HepG2 (cell line): ENCODE results near the gene CCDC3.

Experiments used
- ARID2 ChIP-seq: sonication (generic); formaldehyde crosslinking; IDR thresholded peaks from 2 replicates; pipeline ENCODE4 v1.8.1; 2022; ENCODE audit warnings: mild to moderate bottlenecking, missing genetic modification reagents, borderline replicate concordance
- CEBPB ChIP-seq: IDR thresholded peaks from 2 replicates; pipeline ENCODE4 v1.6.1; 2011; ENCODE audit warnings: low read depth, low read length, improper control_type of control experiment, borderline replicate concordance
- JUND ChIP-seq: sonication (generic); formaldehyde crosslinking; IDR thresholded peaks from 2 replicates; pipeline ENCODE4 v1.8.0; 2022; ENCODE audit warnings: mild to moderate bottlenecking, missing genetic modification reagents
- TCF7 ChIP-seq: sonication (generic); IDR thresholded peaks from 2 replicates; pipeline ENCODE4 v1.6.1; 2016; ENCODE audit warnings: antibody characterized with exemption, low read depth
- ZBED4 ChIP-seq: sonication (generic); formaldehyde crosslinking; IDR thresholded peaks from 2 replicates; pipeline ENCODE4 v1.4.0; 2020; ENCODE audit warnings: missing genetic modification reagents, borderline replicate concordance
- ZNF138 ChIP-seq: sonication (generic); formaldehyde crosslinking; IDR thresholded peaks from 2 replicates; pipeline ENCODE4 v1.5.0; 2020; ENCODE audit warnings: mild to moderate bottlenecking, low read depth, missing genetic modification reagents
- TF ChIP-seq, protein P1 (sequence below): sonication (generic); formaldehyde crosslinking; IDR thresholded peaks from 2 replicates; pipeline ENCODE4 v1.5.0; 2020; ENCODE audit warnings: mild to moderate bottlenecking, missing genetic modification reagents, moderate library complexity
- TF ChIP-seq, protein P2 (sequence below): sonication (generic); formaldehyde crosslinking; IDR thresholded peaks from 2 replicates; pipeline ENCODE4 v1.8.1; 2023; ENCODE audit warnings: missing genetic modification reagents, inconsistent platforms, borderline replicate concordance

GRCh38 chr10:12909182-12909835 is 92.2 kb downstream of the CCDC3 start:
- TF ChIP-seq ZNF138 (CRISPR knock-in tag) (no peak), CEBPB (no peak), ARID2 (CRISPR knock-in tag) (no peak), ZBED4 (CRISPR knock-in tag) (no peak), JUND (CRISPR knock-in tag) (no peak), TCF7 (no peak)
- TF ChIP-seq, protein P1, sequence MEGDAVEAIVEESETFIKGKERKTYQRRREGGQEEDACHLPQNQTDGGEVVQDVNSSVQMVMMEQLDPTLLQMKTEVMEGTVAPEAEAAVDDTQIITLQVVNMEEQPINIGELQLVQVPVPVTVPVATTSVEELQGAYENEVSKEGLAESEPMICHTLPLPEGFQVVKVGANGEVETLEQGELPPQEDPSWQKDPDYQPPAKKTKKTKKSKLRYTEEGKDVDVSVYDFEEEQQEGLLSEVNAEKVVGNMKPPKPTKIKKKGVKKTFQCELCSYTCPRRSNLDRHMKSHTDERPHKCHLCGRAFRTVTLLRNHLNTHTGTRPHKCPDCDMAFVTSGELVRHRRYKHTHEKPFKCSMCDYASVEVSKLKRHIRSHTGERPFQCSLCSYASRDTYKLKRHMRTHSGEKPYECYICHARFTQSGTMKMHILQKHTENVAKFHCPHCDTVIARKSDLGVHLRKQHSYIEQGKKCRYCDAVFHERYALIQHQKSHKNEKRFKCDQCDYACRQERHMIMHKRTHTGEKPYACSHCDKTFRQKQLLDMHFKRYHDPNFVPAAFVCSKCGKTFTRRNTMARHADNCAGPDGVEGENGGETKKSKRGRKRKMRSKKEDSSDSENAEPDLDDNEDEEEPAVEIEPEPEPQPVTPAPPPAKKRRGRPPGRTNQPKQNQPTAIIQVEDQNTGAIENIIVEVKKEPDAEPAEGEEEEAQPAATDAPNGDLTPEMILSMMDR = no peak
- TF ChIP-seq, protein P2, sequence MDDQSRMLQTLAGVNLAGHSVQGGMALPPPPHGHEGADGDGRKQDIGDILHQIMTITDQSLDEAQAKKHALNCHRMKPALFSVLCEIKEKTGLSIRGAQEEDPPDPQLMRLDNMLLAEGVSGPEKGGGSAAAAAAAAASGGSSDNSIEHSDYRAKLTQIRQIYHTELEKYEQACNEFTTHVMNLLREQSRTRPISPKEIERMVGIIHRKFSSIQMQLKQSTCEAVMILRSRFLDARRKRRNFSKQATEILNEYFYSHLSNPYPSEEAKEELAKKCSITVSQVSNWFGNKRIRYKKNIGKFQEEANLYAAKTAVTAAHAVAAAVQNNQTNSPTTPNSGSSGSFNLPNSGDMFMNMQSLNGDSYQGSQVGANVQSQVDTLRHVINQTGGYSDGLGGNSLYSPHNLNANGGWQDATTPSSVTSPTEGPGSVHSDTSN = no peak
